ENCODE measurements around the gene PPP6R1. TPM values are rescaled to one million over a fixed set of nuclear protein-coding genes. Genes with fewer than 3 reads are reported as not detected.

The PPP6R1 gene
- total RNA-seq, 2 experiments from 2014 or later: 172 to 182 TPM

DNA sequence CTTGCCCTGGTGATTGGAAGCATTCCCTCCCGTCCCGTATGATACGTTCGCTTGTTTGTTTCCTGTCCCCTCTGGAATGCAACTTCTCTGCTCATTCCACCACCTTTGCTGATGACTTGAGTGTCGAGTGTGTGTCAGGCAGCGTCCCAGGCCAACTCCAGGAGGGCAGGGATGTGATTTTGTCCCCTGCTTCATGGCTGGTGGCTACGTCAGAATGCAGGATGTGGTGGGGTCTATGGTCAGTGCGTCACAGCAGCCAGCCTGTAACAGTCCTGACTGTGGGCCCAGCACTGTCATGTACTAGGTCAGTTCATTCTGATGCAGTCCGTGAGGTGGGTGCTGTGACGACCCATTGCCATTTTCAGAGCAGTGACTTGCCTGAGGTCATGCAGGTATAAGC, 41.2 kb upstream of the PPP6R1 start:
- no peak overlapping the region for H3K27ac Mint-ChIP-seq
- POLR2A ChIA-PET: no interaction called here
- peaks cover 8% of the 10 kb centered on the region for H3K4me1 Mint-ChIP-seq (ENCODE audit: low read depth)

DNA sequence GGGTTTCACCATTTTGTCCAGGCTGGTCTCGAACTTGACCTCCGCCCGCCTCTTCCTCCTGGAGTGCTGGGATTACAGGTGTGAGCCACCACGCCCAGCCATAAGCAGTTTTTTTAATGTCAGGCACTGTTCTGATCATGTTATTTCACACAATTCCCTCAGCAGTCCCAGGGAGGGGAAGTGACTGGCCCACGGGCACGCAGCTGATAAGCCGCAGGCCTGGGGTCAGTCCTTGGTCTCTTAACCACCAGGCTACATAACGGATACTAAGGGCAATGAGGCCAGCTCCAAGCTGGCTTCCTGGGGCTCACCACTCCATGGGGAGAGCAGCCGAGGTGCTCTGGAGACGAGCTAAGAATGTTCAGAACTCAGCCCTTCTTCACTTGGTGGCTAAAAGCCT, 38.5 kb upstream of the PPP6R1 start:
- H3K4me3 Mint-ChIP-seq: no peak overlapping the region
- no peak for ATAC-seq (ENCODE audit: poor library complexity)
- Histone ChIP-seq H3K27ac (ENCODE audit: low read depth in 1 of 2, low read length in 2 of 2) (no peak overlapping the region), H3K4me3 (ENCODE audit: low read length) (no peak overlapping the region), H3K9me3 (ENCODE audit: control insufficient read depth in 1 of 2, insufficient read depth in 1 of 2, low read length in 2 of 2) (no peaks in the 10 kb centered on the region), H3K4me1 (ENCODE audit: insufficient read depth, low read length) (peaks cover 11% of the 10 kb centered on the region), H3K36me3 (ENCODE audit: insufficient read depth, low read length) (no peaks in the 10 kb centered on the region), H3K27me3 (ENCODE audit: control insufficient read depth in 1 of 2, insufficient read depth in 2 of 2, low read length in 2 of 2) (no peaks in the 10 kb centered on the region)
- H3K27ac Mint-ChIP-seq: no peak overlapping the region
- no peaks in the 10 kb centered on the region for H3K27me3 Mint-ChIP-seq
- ChIA-PET CTCF (no interaction called here), POLR2A (no interaction called here)
- H3K4me1 Mint-ChIP-seq (ENCODE audit: low read depth): peaks cover 8% of the 10 kb centered on the region
- no peak for TF ChIP-seq CTCF (IDR thresholded peaks at IDR 0.05)
- H3K36me3 Mint-ChIP-seq (ENCODE audit: low read depth): no peaks in the 10 kb centered on the region
- H3K9me3 Mint-ChIP-seq: no peaks in the 10 kb centered on the region
- intact Hi-C loops (cut with DNase I, micrococcal nuclease): no loop called here
- no peak for DNase-seq

More for the DNA sequence above, 41.2 kb upstream of the PPP6R1 start:
- no peak overlapping the region for H3K27ac ChIP-seq (ENCODE audit: low read depth in 1 of 2, low read length in 2 of 2)
- Mint-ChIP-seq H3K36me3 (ENCODE audit: low read depth) (no peaks in the 10 kb centered on the region), H3K9me3 (no peaks in the 10 kb centered on the region), H3K27me3 (no peaks in the 10 kb centered on the region), H3K4me3 (no peak overlapping the region)
- H3K27me3 ChIP-seq (ENCODE audit: control insufficient read depth in 1 of 2, insufficient read depth in 2 of 2, low read length in 2 of 2): no peaks in the 10 kb centered on the region
- intact Hi-C loops (cut with DNase I, micrococcal nuclease): loop anchor here (5.0 to 10.0 kb wide), 3 partner anchors 123 to 205 kb away; no protein-coding TSS in a partner anchor
- CTCF ChIA-PET: no interaction called here
- H3K4me3 ChIP-seq (ENCODE audit: low read length): no peak overlapping the region
- no peak for TF ChIP-seq CTCF (IDR thresholded peaks at IDR 0.05)
- DNase-seq: no peak
- peaks cover 13% of the 10 kb centered on the region for H3K4me1 ChIP-seq (ENCODE audit: insufficient read depth, low read length)
- H3K36me3 ChIP-seq (ENCODE audit: insufficient read depth, low read length): no peaks in the 10 kb centered on the region
- ATAC-seq (ENCODE audit: poor library complexity): no peak
- H3K9me3 ChIP-seq (ENCODE audit: control insufficient read depth in 1 of 2, insufficient read depth in 1 of 2, low read length in 2 of 2): no peaks in the 10 kb centered on the region

DNA sequence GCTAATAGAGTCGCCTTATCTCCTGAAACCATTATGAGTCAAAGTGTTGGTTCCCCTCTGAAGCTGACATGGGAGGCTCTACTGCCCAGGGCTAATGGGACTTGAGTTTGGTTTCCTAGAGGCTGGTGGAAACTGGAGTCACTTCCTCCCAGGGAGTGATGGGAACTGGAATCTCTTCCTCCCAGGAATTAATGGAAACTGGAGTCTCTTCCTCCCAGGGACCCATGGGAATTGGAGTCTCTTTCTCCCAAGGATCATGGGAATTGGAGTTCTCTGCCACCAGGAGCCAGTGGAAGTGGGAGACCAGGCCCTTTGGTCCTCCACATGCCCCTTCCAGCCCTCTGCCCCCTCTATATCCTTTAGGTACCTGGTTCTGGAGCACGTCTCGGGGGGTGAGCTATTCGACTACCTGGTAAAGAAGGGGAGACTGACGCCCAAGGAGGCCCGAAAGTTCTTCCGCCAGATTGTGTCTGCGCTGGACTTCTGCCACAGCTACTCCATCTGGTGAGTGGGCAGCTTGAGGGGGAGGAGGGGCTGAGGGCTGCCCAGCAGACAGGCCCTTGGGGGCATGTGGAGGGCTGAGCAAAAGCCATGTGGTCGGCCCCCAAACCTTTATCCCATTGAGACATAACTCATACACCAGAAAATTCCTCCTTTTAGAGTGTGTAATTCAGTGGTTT, 30.4 kb upstream of the PPP6R1 start:
- TF ChIP-seq CTCF (IDR thresholded peaks at IDR 0.05): no peak
- CTCF ChIA-PET: no interaction called here
- intact Hi-C loops (cut with DNase I, micrococcal nuclease): no loop called here

More for the DNA sequence above, 30.4 kb upstream of the PPP6R1 start:
- Histone ChIP-seq H3K4me1 (ENCODE audit: insufficient read depth, low read length) (peaks cover 8% of the 10 kb centered on the region), H3K4me3 (ENCODE audit: low read length) (no peak overlapping the region), H3K27ac (ENCODE audit: low read depth in 1 of 2, low read length in 2 of 2) (no peak overlapping the region), H3K27me3 (ENCODE audit: control insufficient read depth in 1 of 2, insufficient read depth in 2 of 2, low read length in 2 of 2) (no peaks in the 10 kb centered on the region), H3K36me3 (ENCODE audit: insufficient read depth, low read length) (no peaks in the 10 kb centered on the region), H3K9me3 (ENCODE audit: control insufficient read depth in 1 of 2, insufficient read depth in 1 of 2, low read length in 2 of 2) (no peaks in the 10 kb centered on the region)
- Mint-ChIP-seq H3K4me3 (no peak overlapping the region), H3K9me3 (no peaks in the 10 kb centered on the region), H3K27ac (no peak overlapping the region), H3K36me3 (ENCODE audit: low read depth) (no peaks in the 10 kb centered on the region), H3K4me1 (ENCODE audit: low read depth) (peaks cover 6% of the 10 kb centered on the region), H3K27me3 (no peaks in the 10 kb centered on the region)
- POLR2A ChIA-PET: no interaction called here
- no peak for ATAC-seq (ENCODE audit: poor library complexity)
- DNase-seq: no peak

Measured in CD4-positive, alpha-beta T cell (primary cell).